DOHH2 (cell line): Measurements from ENCODE around the gene INTS3.

Experiments used
- H3F3A ChIP-seq: fragments of 200-600 bp; sonication (generic), shearing (Covaris generic); 2 replicates; pipeline ENCODE4 v1.6.0; 2016; ENCODE audit warnings: antibody characterized with exemption, mild to moderate bottlenecking; ENCODE audit not compliant: control insufficient read depth, insufficient read depth
- H3K27ac ChIP-seq: fragments of 200-600 bp; sonication (generic); 2 replicates; pipeline ENCODE4 v1.5.1; 2014; ENCODE audit warnings: low read depth, mild to moderate bottlenecking, low read length, moderate library complexity
- H3K27me3 ChIP-seq: fragments of 200-600 bp; sonication (generic); 2 replicates; pipeline ENCODE4 v1.6.1; 2014; ENCODE audit warnings: mild to moderate bottlenecking, low read length, mixed read lengths; ENCODE audit not compliant: control insufficient read depth
- H3K36me3 ChIP-seq: fragments of 200-600 bp; sonication (generic); 2 replicates; pipeline ENCODE4 v1.6.1; 2014; ENCODE audit warnings: mild to moderate bottlenecking, low read length, moderate library complexity, mixed read lengths; ENCODE audit not compliant: control insufficient read depth
- H3K4me1 ChIP-seq: fragments of 200-600 bp; sonication (generic); 2 replicates; pipeline ENCODE4 v1.6.1; 2014; ENCODE audit warnings: mild to moderate bottlenecking, low read length, mixed read lengths; ENCODE audit not compliant: control insufficient read depth
- H3K4me2 ChIP-seq: fragments of 200-600 bp; sonication (generic); 2 replicates; pipeline ENCODE4 v1.6.0; 2014; ENCODE audit warnings: mild to moderate bottlenecking, low read length, moderate library complexity
- H3K4me3 ChIP-seq: fragments of 200-600 bp; sonication (generic); 2 replicates; pipeline ENCODE4 v1.5.1; 2014; ENCODE audit warnings: mild to moderate bottlenecking, low read length, mixed read lengths
- H3K79me2 ChIP-seq: fragments of 200-600 bp; sonication (generic); 2 replicates; pipeline ENCODE4 v1.6.1; 2014; ENCODE audit warnings: mild to moderate bottlenecking, low read length, mixed read lengths; ENCODE audit not compliant: control insufficient read depth
- H3K9me2 ChIP-seq: fragments of 200-600 bp; sonication (generic); replicated peaks from 2 replicates; pipeline ENCODE4 v1.6.1; 2014; ENCODE audit warnings: mild to moderate bottlenecking, low read length, mixed read lengths; ENCODE audit not compliant: control insufficient read depth
- H3K9me3 ChIP-seq: fragments of 200-600 bp; sonication (generic); 2 replicates; pipeline ENCODE4 v1.6.1; 2014; ENCODE audit warnings: antibody characterized with exemption, low read length, mixed read lengths; ENCODE audit not compliant: control insufficient read depth, insufficient read depth
- H4K20me1 ChIP-seq: fragments of 200-600 bp; sonication (generic); 2 replicates; pipeline ENCODE4 v1.6.0; 2014; ENCODE audit warnings: low read depth, mild to moderate bottlenecking, antibody characterized with exemption, low read length, moderate library complexity; ENCODE audit not compliant: control insufficient read depth, insufficient read depth
- EZH2phosphoT487 ChIP-seq: fragments of 200-600 bp; sonication (generic); IDR thresholded peaks from 2 replicates; pipeline ENCODE4 v1.6.1; 2017; ENCODE audit warnings: borderline replicate concordance, mild to moderate bottlenecking, antibody characterized with exemption, low read length, moderate library complexity, mixed read lengths
- TF ChIP-seq, protein P1 (sequence below): fragments of 200-600 bp; sonication (generic); IDR thresholded peaks from one replicate; pipeline ENCODE4 v1.5.1; 2014; ENCODE audit warnings: antibody characterized with exemption, mild to moderate bottlenecking, low read depth, low read length; ENCODE audit not compliant: poor library complexity, severe bottlenecking

The INTS3 gene

DNA sequence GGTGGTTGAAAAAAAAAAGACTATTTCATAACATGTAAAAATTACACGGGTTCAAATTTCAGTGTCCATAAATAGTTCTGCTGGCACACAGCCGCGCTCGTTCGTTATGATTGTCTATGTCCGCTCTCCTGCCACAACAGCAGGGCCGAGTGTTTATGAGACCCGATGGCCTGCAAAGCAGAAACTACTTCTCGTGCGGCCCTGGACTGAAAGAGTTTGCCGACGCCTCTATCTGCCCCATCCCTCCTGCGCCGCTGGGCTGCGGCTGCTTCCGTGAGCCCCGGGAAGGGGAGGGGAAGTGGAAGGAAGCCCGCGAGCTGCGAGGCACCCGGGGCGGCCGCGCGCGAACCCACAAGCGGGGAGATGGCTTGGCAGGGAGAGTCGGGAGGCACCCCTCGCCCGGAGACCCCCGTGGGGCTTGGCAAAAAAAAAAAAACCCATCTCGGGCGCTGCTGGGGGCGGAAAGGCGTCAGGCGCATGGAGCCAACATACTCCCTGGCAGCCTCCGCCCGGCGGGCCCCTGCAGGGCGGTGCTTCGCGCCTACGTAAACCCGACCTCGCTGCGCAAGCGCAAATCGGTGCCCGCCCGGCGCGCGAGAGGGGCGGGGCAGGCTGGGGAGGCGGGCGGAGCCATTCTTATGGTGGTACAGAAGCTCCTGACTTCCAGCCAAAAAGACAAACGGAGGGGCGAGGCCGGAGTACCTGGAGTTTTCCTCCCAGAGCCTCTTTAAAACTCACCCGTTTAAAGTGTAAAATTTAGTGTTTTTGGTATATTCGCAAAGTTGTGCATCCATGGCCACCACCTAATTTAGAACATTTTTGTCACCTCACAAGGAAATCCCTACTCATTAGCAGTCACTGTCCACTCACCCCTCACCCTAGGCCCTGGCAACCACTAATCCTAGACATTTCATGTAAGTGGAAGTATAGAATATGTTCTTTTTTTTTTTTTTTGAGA is 55.7 kb downstream of the INTS3 start:
- Histone ChIP-seq H3K9me2 (no peaks in the 10 kb centered on the region), H3K4me1 (peaks cover 16% of the 10 kb centered on the region), H3K4me2 (peak overlapping the region; percentile 66), H3K9me3 (peaks cover 6% of the 10 kb centered on the region), H3K36me3 (no peaks in the 10 kb centered on the region), H4K20me1 (no peaks in the 10 kb centered on the region), H3K27ac (peak overlapping the region; percentile 53), H3K4me3 (peak overlapping the region; percentile 74), H3K79me2 (no peaks in the 10 kb centered on the region), H3F3A (peaks cover 7% of the 10 kb centered on the region; the same call in 1 of the 2 replicates), H3K27me3 (peaks cover 15% of the 10 kb centered on the region)
- TF ChIP-seq, protein P1, sequence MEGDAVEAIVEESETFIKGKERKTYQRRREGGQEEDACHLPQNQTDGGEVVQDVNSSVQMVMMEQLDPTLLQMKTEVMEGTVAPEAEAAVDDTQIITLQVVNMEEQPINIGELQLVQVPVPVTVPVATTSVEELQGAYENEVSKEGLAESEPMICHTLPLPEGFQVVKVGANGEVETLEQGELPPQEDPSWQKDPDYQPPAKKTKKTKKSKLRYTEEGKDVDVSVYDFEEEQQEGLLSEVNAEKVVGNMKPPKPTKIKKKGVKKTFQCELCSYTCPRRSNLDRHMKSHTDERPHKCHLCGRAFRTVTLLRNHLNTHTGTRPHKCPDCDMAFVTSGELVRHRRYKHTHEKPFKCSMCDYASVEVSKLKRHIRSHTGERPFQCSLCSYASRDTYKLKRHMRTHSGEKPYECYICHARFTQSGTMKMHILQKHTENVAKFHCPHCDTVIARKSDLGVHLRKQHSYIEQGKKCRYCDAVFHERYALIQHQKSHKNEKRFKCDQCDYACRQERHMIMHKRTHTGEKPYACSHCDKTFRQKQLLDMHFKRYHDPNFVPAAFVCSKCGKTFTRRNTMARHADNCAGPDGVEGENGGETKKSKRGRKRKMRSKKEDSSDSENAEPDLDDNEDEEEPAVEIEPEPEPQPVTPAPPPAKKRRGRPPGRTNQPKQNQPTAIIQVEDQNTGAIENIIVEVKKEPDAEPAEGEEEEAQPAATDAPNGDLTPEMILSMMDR = no peak
- TF ChIP-seq EZH2phosphoT487 = no peak

- peaks cover 39% of the 10 kb centered on the region for H3K4me1 ChIP-seq
- H3K27ac ChIP-seq = no peak overlapping the region
- H3K9me3 ChIP-seq = peaks cover 6% of the 10 kb centered on the region
- no peaks in the 10 kb centered on the region for H4K20me1 ChIP-seq
- no peaks in the 10 kb centered on the region for H3K9me2 ChIP-seq
- H3K4me2 ChIP-seq = no peak overlapping the region
- H3K79me2 ChIP-seq = no peaks in the 10 kb centered on the region
- H3K36me3 ChIP-seq = no peaks in the 10 kb centered on the region
- TF ChIP-seq, protein P1 = no peak
- TF ChIP-seq EZH2phosphoT487 = no peak
- H3K4me3 ChIP-seq = no peak overlapping the region
- peaks cover 15% of the 10 kb centered on the region for H3F3A ChIP-seq
- H3K27me3 ChIP-seq = peaks cover 32% of the 10 kb centered on the region
These were observed 58.4 kb downstream of the INTS3 start for GRCh38 chr1:153786038-153786790.

GRCh38 chr1:153789478-153790034 is 61.7 kb downstream of the INTS3 start:
- TF ChIP-seq, protein P1 = no peak
- TF ChIP-seq EZH2phosphoT487 = peak; percentile 67; the same call in 1 of the 2 replicates
- Histone ChIP-seq H3K9me3 (peaks cover 6% of the 10 kb centered on the region), H3K27ac (no peak overlapping the region), H3K9me2 (no peaks in the 10 kb centered on the region), H4K20me1 (no peaks in the 10 kb centered on the region), H3K4me3 (peak overlapping the region; percentile 9), H3K27me3 (peaks cover 32% of the 10 kb centered on the region), H3K4me1 (peaks cover 34% of the 10 kb centered on the region), H3K4me2 (peak overlapping the region; percentile 59), H3K36me3 (no peaks in the 10 kb centered on the region), H3K79me2 (no peaks in the 10 kb centered on the region), H3F3A (peaks cover 15% of the 10 kb centered on the region)
